Measurements from ENCODE around the gene TBCD.

DNA sequence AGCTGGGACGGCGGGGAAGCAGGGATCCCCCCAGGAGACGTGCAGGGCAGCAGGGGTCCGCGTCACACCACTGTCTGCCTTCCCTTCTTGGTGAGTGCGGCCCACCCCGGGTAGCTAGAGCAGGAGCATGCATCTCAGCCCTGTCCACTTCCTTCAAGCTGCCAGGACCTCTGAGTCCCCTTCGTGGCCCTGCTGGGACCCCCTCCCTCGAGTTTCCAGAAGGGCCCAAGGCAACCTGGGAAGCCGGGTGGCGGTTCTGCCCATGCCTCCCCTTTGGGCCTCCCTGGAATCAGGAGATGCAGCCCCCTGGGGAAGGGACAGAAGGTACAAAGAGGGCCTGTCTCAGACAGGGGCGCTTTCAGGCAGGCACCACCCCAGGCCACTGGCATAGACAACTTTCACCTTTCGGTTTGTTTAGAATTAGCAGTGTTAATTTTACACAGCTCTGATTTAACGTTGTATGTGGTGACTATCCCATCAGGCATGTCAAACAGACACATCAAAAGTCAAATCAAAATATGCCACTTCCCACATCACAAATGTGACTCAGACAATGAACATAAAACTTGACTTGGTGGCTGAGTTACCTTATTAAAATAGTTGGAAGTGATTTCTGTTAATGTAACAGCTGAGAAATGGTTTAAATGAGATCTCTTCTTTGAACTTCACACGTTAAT lies 233.0 kb downstream of the TBCD start:
- TF ChIP-seq EZH2 (IDR thresholded peaks at IDR 0.05; ENCODE audit: insufficient read depth, poor library complexity, severe bottlenecking) (no peak), EZH2phosphoT487 (IDR thresholded peaks at IDR 0.05; ENCODE audit: insufficient read depth, low read depth) (no peak)
